ENCODE data around the gene CITED4.
"Not testable (repeated sequence)": the region's sequence is repeated elsewhere in the genome, so short reads cannot be mapped to it uniquely, and the experiment has no call there.

CITED4 gene, protein sequence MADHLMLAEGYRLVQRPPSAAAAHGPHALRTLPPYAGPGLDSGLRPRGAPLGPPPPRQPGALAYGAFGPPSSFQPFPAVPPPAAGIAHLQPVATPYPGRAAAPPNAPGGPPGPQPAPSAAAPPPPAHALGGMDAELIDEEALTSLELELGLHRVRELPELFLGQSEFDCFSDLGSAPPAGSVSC

DNA sequence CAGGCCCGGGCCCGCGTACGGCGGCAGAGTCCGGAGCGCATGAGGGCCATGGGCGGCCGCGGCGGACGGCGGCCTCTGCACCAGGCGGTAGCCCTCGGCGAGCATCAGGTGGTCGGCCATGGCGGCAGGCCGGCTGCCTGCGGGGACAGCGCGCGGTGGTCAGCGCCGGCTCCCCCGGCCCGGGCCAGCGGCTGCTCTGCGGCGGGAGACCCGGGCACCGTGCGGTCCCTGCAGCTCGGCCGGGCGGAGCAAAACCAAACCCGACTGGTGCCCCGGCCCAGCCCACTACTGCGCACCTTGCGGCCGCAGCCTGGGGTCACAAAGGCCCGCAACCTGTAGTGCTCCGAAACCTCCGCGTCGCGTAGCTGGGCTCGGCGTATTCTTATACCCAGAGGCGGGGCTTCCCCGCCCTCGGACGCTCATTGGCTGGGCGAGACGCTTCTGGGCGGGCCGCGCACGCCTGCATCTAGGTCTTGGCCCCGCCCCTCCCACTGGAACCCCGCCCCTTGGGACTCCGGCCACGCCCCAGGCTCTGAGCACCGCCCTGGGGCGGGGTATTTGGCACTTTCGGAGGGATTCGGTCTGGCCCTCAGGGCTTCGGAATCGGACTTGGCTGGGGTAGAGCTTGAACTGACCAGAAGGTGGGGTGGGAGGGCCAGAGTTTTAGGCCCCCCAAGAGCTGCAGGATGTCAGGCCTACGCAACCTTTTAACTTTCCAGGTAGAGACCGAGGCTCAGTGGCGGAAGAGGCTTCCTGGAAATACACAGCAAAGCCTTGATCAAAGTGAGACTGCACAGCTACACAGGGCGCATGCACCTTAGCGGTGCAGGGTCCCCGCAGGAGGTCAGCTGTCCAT is at the start of gene CITED4:
Gene CITED4, minus strand, starts transcription at position 356 of the 856 bp plus-strand sequence. Its CDS starts 236 bp downstream, at position 120.
- peak; percentile 92 to 94 for DNase-seq (ENCODE audit: low read depth in 1 of 2, low spot score in 1 of 2)

DNA sequence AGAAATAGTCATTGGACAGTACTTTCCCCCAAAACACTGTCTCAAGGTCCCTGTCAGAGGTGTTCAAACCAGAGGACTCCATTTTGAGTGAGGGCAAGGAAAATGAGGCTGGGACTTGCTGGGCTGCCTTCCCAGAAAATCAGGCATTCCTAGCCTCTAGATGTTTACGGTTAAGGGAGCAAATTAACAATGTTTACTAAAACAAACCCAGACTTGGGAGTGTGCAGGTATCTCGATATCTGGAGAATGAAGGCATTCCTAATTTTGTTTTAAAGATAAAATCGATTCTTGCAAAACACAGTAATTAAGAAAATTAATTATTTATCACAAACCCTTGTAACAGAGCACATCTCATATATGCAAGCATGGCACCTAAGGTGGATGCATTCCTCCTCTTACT is 48.9 kb upstream of the CITED4 start:
- DNase-seq (ENCODE audit: low read depth in 1 of 2, low spot score in 1 of 2) = no peak

DNA sequence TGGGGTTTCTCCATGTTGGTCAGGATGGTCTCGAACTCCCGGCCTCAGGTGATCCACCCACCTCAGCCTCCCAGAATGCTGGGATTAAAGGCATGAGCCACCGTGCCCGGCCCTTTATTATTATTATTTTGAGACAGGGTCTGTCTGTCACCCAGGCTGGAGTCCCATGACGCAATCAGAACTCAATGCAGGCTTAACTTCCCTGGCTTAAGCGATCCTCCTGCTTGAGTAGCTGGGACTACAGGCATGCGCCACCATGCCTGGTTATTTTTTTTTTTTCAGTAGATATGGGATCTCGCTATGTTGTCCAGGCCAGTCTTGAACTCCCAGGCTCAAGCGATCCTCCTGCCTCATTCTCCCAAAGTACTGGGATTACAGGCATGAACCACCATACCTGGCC is 47.1 kb upstream of the CITED4 start:
- DNase-seq (ENCODE audit: low read depth in 1 of 2, low spot score in 1 of 2) = no peak

DNA sequence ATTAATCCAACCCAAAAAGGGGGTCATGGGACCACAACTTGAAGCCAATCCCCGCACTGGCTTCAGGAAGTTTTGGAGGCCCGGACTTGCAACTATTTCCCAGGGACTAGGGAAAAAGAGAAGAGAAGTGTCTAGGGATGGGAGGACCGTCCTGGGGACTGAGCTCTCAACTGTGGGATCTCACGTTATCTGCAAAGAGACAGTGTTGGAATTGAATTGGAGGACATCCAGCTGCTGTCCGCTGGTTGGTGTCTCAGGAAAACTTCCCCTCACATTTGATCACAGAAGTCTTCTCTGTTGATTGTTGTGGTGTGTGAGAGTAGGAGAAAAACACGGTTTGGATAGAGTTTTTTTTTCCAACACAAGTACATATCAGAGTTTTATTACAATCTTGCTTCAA is 46.2 kb upstream of the CITED4 start:
- DNase-seq (ENCODE audit: low read depth in 1 of 2, low spot score in 1 of 2) = no peak

DNA sequence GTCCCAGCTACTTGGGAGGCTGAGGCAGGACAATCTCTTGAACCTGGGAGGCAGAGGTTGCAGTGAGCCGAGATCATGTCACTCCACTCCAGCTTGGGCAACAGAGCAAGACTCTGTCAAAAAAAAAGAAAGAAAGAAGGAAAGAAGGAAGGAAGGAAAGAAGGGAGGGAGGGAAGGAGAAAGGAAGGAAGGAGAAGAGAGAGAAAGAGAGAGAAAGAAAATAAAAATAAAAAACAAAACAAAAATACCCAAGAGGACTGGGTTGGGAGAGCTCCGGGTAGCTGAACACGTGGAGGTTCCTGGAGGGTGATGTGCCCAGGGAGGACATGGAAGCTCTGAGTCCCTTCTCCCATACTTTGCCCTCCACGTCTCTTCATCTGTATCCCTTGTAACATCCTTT is 45.7 kb upstream of the CITED4 start:
- DNase-seq (ENCODE audit: low read depth in 1 of 2, low spot score in 1 of 2) = no peak

DNA sequence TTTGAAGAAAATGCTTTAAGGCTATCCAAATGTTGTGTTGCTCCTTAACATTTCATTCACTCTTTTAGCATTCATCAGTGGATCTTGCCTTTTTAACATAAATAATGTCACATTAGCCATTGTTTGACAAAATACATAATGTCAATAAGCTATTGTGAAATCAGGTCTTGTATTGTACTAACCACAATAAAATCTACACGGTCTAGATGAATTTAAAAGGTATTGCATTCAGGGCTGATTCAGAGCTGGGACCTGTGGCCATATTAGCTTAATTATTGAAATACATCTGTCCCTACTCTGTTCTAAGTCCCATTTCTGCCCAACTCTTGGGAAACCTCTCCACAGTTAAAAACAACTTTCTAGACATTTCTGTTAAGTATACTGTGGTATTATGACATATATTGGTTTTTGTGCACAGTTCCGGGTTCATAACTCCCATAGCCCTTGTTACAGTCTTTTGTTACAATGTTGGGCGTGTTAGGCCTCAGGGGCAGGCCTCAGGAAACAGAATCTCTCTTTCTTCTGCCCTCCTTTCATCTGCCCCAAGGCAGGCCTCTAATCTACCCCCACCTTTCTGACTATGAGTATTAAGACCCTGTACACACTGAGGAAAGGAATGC is 44.7 kb upstream of the CITED4 start:
- no peak for DNase-seq (ENCODE audit: low read depth in 1 of 2, low spot score in 1 of 2)

DNA sequence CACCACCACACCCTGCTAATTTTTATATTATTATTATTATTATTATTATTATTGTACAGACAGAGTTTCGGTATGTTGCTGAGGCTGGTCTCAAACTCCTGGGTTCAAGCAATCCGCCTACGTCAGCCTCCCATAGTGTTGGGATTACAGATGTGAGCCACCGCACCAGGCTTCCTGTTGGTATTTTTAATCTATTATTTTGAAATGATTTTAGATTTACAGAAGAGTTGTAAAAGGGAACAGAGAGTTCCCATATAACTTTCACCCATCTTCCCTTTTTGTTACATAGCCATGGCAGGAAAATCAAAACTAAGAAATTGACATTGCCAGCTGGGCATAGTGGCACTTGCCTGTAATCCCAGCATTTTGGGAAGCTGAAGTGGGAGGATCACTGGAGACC is 42.9 kb upstream of the CITED4 start:
- no peak for DNase-seq (ENCODE audit: low read depth in 1 of 2, low spot score in 1 of 2)

DNA sequence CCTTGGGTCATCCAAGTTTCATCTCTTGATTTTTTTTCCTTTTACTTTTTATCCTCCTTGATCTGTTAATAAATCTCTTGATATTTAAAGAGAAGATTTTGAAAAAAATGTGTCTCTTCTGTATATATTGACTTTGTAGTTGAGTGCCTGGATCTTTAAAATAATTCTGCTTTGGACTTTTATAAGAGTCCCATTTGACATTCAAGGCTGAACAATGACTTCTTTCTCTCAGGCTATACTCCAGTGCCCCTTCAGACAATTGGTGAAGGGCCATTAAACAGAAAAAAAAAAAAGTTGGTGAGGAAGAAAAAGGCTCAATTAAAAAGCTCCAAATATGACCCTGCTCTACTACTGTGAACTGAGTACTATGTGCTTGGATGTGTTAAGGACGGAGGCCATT is 40.9 kb upstream of the CITED4 start:
- DNase-seq (ENCODE audit: low read depth in 1 of 2, low spot score in 1 of 2) = no peak

DNA sequence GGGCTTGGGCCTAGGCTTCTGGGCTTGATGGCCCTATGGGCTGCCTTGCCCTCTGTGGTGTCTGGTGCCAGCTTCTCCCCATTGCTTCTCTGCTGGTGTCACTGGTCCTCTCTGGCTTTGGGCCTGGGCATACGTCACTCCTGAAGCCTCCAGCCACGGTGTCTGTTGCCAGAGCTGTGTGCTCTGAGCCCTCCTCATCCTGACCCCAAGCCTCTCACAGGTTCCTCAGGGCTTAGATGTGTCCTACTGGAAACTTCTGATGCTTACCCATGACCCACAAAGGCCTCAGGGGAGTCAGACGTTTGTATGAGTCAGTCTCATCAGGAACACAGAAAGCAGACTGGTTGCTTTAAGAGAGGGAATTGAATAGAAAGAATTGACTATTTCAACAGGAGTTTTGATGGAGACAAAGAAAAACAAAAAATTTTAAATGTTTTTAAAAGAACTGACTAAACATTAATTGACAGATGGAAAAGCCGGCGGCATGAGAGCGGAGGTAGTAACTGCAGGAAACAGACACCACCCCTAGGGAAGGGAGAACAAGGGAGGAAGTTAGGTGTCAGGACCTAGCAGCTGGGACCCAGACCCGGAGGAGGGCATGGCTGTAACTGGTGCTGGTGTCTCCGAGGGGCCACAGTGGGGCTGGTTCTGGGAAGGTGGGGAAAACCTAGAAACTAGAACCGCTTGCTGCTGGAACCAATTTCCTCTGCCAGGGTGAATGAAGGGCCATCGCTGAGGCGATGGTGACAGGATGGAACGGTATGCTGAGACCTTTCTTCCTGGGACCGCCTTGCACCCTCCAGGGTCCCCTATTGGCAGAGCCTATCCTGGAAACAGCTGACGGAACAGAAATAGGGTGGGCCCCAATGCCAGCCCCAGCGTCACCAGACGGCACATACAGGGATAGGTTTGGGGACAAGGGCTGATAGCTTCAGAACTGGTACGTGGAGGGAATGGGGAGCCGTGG is 40.0 kb upstream of the CITED4 start:
- no peak for DNase-seq (ENCODE audit: low read depth in 1 of 2, low spot score in 1 of 2)

DNA sequence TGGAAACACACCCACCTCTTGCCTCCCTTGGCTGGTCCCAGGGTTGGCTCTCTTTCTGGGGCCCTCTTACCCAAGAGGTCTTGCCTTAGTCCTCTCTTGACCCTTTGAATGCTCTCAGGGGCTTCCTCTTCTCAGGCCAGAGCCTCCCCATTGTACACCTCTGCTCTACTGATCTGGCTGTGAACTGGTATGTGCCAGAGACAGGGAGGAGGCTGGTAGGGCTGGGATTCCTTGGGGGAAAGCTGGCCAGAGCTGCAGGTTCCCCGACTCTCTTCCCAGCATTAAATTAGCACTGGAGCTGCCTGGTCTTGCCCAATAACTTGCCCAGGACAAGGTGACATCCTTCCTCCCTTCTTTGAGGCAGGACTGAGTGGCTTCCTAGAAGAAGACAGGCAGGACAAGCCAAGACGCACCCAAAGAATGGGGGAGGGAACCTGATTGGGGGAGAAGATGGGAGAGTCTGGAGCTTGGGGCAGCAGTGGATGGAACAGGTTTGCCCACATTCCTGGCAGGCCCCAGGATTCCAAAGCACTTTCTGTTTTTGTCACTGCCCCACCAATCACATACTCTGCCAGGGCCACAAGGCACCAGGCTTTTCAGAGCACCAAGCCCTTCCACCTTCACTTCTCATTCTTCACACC is 37.2 kb upstream of the CITED4 start:
- no peak for DNase-seq (ENCODE audit: low read depth in 1 of 2, low spot score in 1 of 2)

DNA sequence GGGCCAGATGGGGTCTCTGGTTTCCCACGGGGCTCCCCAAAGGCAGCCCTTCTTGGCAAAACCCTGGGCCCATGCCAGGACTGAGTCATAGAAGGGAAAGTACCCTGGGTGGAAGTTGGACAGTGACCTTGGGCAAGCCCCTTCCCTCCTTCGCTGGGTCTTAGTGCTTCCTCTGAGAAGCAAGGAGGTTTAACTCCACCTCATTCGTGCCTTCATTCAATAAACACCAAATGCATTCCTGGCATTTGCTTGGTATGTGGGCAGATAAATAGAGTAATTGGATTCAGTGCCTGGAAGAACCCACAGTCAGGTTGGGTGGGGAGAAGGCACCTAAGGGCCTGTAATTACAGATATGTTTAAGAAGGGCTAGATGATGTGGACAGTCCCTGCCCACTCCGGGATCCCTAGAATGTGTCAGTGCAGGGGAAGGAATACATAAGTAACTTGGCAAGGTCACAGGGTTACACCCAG is 36.3 kb upstream of the CITED4 start:
- DNase-seq (ENCODE audit: low read depth in 1 of 2, low spot score in 1 of 2) = no peak

DNA sequence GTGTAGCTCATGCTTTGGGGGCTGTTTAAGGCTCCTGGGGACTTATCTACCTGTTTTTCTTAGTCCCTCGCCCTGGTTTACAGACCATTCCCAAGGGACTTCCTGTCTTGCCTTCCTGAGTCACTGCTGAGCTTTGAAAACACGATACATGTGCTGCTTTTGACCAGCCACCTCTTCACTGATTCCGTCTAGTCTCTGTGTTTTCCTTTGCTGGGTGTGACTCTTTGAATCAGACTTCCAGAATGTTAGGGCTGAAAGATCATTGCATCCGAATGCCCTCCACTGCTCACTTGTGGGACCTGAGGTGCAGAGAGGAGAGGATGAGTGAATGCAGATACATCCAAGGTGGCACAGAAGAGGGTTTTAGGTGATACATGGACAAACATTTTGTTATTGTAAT is 35.4 kb upstream of the CITED4 start:
- DNase-seq (ENCODE audit: low read depth in 1 of 2, low spot score in 1 of 2) = no peak

DNA sequence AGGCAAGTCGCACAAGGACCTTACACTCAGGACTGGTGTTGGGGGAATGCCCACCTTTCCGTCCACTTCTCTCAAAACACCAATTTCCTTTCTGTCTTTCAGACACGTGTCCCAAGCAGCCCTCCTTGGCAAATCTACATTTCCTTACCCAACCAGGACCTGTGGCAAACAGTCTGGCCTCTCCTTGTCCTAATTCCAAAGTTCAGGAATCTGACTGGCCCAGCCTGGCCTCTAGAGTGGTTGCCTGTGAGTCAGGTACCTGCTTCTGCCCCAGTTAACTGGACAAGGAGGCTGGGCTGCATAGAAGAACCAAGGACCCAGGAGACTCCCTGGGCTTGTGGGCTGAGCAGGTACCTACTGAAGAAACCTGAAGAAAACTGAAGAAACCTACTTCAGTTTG is 34.3 kb upstream of the CITED4 start:
- no peak for DNase-seq (ENCODE audit: low read depth in 1 of 2, low spot score in 1 of 2)

DNA sequence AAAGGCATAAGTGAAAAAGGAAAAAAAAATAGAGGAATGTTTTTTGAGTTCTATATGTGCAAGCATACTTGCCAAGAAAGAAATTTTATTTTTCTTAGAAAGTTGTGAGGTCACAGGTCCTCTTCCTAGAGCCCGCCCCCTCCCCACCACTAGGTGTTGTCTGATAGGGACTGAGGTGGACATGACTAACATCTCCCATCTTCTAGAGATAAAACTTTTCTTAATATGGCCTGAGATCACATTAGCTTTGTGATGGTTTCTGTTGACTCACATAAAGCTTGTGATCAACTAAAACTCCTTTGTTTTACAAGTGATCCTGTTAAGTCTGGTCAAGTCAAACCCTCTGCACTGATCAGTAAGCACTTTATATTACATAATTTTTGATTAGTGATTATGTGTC is 33.4 kb upstream of the CITED4 start:
- DNase-seq (ENCODE audit: low read depth in 1 of 2, low spot score in 1 of 2) = no peak

DNA sequence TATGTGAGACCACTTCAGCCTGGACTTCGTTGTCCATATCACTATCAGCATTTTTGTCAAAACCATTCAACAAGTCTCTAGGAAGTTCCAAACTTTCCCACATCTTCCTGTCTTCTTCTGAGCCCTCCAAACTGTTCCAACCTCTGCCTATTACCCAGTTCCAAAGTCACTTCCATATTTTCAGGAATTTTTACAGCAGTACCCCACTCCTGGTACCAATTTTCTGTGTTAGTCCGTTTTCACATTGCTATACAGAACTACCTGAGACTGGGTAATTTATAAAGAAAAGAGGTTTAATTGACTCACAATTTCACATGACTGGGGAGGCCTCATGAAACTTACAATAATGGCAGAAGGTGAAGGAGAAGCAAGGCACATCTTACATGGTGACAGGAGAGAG is 32.7 kb upstream of the CITED4 start:
- DNase-seq (ENCODE audit: low read depth in 1 of 2, low spot score in 1 of 2) = not testable (repeated sequence)

DNA sequence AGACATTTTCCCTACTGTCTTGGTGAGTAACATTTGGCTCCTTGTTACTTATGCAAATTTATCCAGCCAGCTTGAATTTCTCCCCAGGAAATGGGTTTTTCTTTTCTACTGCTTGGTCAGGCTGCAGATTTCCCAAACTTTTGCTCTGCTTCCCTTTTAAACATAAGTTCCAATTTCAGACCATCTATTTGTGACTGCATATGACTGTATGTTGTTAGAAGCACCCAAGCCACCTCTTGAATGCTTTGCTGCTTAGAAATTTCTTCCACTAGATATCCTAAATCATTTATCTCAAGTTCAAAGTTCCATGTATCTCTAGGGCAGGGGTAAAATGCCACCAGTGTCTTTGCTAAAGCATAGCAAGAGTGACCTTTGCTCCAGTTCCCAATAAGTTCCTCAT is 32.3 kb upstream of the CITED4 start:
- DNase-seq (ENCODE audit: low read depth in 1 of 2, low spot score in 1 of 2) = no peak

DNA sequence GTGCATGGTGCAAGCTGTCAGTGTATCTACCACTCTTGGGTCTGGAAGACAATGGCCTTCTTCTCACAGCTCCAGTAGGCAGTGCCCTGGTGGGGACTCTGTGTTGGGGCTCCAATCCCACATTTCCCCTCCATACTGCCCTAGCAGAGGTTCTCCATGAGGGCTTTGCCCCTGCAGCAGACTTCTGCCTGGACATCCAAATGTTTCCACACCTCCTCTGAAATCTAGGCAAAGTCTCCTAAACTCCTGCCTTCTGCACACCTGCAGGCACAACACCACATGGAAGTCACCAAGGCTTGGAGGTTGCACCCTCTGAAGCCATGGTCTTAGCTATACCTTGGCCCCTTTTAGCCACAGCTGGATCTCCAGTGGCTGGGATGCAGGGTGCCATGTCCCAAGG is 31.8 kb upstream of the CITED4 start:
- DNase-seq (ENCODE audit: low read depth in 1 of 2, low spot score in 1 of 2) = no peak

DNA sequence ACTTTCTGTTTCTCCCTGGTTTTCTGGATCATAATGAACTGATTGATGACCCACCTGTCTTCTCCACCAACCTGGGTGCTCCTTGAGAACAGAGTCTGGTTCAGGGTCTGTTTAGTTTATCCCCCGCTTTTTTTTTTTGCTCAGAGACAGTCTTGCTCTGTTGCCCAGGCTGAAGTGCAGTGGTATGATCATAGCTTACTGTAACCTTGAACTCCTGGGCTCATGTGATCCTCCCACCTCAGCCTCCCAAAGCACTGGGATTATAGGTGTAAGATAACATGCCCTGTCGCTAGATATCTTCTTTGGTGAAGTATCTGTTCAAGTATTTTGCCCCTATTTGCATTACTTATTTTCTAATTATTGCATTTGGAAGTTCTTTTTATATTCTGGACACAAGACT is 30.2 kb upstream of the CITED4 start:
- no peak for DNase-seq (ENCODE audit: low read depth in 1 of 2, low spot score in 1 of 2)

DNA sequence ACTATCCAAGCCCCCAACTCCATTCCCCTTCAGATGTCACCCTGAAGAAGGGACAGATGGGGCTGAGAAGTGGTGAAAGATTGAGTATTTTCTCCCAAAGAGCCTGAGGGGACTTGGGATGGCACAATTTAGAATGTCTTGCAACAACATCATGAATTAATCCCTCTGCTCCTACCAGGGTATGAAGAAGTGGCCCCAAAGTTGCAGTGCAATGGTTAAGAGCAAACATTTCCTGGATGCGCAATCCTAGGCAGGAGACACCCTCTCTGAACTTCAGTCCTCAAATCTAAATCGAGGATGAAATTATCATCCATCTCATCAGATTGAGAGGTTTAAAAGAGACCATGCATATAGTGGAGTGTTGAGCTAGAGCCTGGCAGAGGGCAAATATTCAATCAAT is 28.6 kb upstream of the CITED4 start:
- DNase-seq (ENCODE audit: low read depth in 1 of 2, low spot score in 1 of 2) = no peak

DNA sequence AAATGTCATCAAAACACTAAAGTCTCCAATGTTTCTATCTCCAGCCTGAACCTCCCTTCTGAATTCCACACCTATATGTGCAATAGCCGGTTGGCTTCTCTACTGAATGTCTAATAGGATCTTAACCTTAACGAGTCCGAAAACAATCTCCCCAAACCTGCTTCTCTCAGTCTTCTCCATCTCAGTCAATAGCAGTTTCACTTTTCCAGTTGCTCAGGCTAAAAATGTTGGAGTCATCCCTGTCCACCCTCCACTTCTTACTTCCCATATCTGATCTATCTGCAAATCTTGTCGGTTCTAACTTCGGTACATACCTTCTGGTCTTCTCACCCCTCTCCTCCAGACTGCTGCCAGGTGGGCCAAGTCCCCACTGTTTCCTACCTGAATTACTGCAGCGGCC is 25.5 kb upstream of the CITED4 start:
- DNase-seq (ENCODE audit: low read depth in 1 of 2, low spot score in 1 of 2) = no peak

DNA sequence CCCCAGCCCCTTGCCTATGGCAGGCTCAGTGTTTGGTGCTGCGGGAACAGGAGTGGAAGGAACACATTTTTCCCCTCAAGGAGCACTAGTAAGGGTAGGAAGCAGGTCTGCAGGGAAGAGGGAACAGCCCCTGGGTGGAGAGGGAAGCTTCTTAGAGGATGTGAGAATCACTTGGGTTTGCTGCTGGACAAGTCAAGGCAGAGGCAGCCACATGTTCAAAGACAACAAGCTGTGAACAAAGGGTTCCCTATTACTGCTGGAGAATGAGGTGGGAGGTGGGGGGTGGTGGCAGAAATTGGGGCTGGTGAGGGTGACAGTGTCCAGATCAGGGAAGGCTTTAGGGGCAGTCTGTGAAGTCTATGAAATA is 24.8 kb upstream of the CITED4 start:
- DNase-seq (ENCODE audit: low read depth in 1 of 2, low spot score in 1 of 2) = no peak
